GM19025 (cell line): Measurements from ENCODE around the gene ITIH5.

Experiments used
- ATAC-seq: cut with Tn5 transposase; IDR thresholded peaks from one replicate; pipeline ENCODE4 v1.9.1; 2021; ENCODE audit warnings: mild to moderate bottlenecking, low read depth, moderate library complexity; ENCODE audit not compliant: unreplicated experiment

The ITIH5 gene

DNA sequence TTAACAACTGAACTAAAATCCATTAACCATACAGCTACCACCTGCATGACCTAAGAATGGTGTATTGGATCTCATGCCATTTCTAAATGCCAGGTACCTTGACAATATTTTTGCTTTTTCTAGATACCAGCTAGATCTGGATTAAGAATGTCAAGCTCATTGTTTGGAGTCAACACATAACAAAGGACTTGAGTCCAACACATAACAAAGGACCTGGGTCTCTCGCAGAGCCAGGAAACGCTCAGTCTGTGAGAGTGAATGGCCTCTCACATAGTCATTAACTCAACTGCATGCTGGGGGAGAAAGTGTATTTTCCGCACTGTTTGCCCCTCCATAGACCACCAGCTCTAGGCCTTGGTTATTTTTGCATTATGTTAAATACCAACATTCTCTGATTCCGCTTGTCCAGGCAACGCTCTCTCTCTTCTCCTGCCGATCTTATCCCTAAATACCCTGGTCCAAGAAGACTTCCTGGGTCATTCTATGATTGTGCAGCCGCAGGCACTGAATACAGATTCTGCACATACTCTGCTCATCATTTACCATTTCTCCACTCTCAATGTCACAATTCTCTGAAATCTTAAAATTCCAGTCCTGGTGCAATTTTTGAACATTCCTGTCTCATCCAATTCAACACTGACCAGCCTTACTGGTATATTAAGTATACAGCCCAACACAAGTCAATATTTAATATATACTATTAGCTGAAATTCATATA, 31.2 kb downstream of the ITIH5 start:
- ATAC-seq, result no peak

DNA sequence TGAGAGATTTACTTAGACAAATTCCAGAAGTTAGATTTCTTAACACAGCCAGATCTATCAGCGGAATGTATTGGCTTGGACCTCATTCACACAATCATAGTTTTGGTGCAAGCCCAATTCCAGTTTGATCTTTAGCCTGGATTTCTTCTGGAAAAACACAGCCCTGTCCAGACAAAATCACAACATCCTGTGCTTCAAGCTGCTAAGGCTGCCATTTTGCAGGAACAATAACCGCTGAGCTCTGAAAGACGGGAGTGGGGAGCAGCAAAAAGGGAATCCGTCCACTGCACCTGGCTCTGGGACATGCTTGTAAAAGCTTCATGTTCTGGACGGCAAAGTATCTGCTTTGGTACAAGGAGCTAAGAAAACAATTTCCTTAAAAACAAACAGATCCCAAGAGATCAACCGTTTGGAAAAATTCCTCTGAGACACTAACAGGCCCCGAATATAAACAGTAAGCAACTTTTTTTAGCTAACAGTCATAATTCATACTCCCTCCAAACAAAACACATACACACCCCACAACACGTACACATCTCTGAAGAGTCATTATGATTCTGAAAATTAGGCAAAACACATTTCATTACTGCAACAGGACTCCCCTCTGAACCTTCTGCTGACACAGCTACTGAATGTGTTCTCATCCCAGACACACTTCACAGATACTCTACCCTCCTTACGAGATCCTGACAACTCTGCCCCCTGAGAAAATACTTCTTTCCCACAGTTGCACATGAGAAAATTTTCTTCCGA, 32.4 kb downstream of the ITIH5 start:
- ATAC-seq, result no peak

DNA sequence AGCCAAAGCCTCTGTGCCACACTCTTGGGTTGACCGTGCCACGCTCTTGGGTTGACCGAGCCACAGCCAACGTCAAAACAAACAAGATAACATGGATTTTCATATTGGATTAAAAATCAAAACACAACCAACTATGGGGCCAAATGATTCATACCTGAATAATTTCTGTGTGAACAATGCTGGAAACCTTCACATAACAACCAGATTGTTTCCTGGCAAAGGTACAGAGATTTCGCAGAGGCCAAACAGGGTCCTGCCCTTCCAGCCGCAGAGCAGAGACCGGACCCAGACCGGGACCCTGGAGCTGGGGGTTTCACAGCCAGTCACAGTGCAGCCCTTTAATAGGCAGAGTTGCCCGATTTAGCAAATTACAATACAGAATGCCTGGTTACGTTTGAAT, 40.5 kb downstream of the ITIH5 start:
- no peak for ATAC-seq

DNA sequence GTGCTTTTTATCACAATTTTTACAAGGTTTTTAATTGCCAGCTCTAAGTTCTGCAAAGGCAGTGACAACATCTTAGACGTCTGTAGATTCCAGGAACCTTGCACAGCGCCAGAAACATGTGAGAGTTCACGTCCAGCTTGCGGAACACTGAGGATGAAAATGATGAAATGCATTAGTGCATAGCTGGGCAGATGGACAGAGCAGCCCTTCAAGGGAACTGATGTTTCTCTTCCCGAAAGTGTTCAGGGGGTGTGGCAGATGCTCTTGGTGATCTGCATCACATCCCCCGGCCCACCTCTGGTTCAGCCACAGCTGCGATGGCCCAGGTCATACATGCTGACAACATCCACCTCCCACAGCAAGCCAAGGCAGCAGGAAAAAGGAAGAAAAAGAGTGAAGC, 40.9 kb downstream of the ITIH5 start:
- no peak for ATAC-seq

DNA sequence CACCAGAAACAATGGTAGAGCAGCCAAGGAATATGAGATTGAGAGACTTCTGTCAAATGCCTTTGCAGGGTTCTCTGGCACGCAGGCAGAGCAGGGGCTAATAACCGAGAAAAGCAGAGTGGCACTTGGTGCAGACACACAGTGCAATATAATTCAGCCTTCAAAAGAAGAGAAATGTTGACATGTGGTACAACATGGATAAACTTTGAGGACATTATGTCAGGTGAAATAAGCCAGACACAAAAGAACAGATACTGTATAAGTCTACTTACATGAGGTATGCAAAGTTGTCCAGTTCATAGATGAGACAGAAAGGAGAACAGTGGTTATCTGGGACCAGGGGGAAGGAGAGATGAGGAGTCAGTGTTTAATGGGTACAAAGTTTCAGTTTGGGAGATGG, 41.8 kb downstream of the ITIH5 start:
- ATAC-seq, result no peak

DNA sequence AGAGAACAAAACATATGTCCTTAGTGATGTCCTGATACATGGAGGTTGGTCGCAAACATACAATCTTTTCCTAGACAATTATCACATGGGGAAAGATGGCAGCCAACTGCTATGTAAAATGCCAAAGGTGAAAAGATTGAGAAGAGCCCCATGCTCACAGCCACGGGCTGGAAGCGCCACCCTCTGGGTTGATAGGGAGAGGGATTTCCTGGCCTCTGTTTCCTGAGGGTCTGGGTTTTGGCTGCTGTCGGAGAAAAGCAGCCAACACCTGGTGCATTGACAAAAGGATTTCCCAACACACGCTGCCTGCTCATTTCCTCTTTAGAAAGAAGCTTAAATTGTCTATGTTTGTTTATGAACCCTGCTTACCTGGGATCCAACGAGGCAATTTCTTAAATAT, 43.8 kb downstream of the ITIH5 start:
- no peak for ATAC-seq

DNA sequence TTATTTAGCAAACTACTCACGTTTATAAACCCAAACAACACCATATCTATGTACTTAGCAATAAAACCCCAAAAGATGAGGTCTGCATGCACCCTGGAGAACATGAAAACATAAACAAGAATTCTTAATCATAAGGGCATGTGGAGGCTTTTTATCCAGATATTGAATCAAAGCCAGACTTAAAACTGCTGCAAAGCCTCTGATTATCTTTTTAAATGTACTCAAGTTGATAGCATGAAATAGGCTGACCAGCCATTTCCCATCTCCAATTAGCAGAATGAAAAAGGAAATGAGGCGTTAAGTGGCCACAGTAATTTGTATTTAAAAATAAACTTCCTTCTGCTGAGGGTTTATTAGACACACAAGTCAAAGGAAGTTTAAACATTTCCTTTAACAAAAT, 48.3 kb downstream of the ITIH5 start:
- no peak for ATAC-seq

DNA sequence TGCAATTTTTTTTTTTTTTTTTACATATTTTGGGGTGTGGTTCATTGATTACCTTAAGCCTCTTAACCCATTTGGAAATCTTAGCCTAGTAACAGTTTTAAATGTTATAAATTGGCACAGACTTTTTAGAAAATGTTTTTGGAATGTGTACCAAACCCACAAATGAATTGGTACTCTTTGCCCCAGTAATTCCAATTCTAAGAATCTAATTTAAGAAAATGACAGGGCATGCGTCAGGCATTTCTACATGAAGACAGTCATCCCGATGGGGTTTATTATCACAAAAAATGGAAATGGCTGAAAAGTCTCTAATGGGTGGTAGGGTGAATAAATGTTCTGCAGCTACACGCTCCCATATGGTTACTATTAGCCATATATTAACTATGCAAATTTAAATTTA, 54.9 kb downstream of the ITIH5 start:
- ATAC-seq, result no peak

DNA sequence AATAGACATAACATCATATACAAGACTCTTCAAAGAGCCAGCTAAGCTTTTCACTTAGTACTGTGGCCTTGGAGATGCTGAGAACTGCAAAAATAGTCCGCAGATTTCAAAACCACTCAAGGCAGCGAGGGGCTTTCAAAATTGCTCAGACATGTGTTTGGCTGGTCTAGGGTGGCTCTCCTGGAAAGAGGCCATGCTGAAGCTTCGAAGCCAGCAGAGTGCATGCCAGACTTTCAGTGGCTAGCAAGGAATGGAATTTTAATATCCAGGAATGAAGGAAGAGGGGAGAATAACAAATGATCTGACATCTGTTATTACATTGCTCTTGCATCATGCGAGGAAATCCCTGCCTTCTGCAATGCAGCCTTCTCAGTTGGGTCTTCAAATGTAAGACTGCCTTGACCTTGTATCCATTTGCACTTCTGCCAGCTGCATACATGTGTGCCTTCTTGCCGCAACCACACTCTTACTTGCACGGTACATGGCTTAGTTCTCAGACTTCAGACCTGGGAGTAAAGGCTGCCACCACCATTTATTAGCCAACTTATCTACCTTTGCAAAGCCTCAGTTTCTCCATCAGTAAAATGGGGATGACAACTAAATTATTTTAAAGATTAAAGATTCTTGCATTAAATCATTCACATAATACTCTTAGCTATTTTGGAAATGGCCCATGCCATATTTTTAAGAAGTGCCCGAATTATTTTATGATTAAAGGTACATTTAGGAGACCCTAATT, 55.9 kb downstream of the ITIH5 start:
- ATAC-seq, result no peak

DNA sequence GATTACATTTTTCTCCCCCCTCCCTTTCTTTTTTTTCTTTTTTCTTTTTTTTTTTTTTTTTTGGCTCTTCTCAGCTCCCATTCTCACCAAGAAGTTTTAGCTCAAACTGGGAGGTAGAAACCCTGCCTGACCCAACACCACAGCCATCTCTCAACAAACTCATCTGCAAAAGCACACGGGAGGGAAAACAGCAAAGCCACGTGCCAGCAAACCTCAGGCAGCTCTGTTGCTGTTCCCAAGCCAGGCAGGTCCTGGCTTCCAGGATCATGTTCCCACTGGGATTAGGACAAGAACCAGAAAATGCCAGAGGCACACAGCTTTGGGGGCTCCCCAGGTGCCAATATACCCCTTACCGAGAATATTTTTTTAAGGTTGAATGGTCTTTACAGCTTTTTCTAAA, 56.7 kb downstream of the ITIH5 start:
- ATAC-seq, result no peak

DNA sequence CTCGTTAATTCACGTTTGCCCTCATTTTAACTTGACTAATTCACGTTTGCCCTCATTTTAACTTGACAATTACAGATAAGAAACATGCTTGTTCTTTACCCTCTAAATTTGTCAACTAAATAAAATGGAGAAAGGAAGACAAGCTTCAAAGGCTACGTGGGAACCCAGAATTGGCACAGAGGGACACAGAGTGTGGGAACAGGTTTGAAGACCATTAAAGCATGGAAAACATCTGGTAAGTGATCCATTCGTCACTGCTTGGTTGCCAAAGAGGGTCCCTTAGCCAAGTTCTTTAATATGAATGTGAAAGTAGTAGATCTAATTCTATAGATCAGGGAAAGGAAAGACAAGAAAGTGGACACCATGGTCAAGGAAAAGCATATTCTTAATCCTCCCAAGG, 57.2 kb downstream of the ITIH5 start:
- no peak for ATAC-seq

DNA sequence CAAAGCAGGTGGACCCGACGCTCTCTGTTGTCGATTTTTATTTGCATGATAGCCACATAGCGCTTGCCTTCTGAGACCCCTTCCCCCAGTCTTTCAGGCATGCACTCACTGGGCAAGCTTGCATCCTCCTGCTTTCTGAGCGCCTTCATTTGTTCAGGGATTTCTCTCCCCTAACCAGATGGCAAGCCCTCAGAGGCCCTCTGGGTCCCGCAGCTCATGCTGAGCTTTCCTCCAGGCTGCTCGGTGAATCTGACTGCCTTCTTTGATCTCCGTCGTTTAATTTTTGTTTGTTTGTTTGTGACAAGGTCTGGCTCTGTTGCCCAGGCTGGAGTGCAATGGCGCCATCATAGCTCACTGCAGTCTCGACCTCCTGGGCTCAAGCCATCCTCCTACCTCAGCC, 58.8 kb downstream of the ITIH5 start:
- no peak for ATAC-seq

DNA sequence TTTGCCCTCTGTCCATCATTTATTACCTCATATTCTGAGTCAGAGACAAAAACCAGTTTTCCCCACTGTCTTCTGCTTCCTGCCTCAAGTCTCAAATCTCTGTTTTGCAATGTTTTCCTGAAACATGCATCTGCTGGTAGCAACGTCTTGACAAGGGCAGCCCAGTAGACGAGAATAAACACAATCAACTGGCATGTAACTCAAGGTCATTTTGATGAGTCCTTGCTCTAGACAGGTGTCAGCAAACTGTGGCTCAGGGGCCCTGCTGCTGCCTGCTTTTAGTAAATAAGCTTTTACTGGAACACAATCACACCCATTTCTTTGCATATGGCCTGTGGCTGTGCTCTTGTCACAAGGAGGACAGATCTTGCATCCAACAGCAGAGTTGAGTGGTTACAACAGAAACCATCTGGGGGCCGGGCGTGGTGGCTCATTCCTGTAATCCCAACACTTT, 59.8 kb downstream of the ITIH5 start:
- no peak for ATAC-seq

DNA sequence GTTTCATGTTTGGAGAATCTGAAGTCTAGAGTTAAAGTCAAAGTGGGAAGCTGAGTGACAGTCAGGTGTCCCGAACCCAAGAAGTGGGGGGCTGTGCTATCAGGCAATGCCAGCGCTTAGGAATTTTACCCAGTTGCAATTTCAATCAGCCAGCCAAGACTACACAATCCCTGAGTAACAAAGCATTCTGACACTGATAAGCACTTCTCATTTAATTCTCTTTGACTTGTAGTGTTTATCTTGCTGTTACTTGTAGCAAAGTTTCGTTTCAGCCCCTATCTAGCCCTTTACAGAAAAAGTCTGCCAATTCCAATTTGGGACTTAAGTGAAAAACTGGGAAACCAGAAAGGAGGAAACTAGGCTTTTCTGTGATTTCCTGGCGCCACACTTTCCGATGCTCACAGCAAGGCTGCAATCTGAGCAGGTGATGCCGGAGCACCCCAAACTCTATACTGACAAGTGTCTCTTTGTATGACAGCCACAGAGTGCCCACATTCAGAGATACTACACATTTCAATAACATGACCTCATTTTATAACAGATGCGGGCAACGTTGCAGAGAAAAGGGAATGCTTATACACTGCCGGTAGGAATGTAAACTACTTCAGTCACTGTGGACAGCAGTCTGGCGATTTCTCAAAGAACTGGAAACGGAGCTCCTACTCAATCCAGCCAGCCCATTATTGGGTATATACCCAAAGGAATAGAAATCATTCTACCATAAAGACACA, 61.0 kb downstream of the ITIH5 start:
- ATAC-seq, result no peak

DNA sequence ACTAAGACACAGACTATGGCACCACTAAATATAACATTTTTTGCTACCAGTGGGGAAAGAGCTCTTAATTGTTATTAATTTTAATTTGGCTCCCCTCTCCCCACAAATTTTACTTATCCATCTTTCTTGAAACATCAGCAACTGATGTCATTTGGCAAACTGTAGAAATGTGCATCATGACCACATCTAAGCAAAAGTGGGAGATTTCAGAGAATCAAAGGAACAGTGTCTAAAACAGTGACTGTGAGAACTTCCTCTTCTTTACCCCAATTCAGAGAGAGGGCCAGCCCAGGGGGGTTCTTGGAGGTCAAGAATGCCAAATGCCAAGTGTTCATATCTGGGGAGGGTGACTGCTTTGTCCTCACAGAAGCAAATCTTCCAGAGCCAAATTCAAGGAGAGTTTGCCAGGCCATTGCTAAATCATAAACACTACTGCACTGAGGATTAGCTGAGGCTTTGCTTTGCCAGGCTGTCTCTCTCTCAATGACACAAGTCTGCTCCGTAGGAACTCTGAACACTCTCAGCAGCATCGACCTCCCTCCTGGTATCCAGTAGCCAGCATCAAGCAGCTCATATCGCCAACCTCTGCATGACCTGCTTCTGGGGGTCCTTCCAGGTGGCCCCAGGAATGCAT, 65.6 kb downstream of the ITIH5 start:
- ATAC-seq, result no peak

DNA sequence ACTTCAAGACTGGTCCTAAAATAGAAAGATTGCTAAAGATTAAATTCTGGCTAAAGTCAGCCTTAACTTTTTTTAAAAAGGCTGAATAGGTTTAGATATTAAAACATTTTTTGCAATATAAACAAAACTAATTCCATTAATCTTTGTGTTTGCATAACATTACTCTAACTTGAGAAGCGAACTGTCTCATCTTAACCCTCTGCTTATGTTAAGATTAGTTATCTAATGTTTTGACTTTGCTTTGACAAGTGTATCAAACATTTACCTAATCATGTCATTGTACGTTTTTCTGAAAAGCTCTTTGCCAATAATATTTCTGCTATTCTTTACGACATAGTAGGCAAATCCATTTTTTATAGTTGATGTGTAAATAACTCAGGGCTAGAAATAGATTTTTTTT, 68.0 kb downstream of the ITIH5 start:
- ATAC-seq, result no peak

DNA sequence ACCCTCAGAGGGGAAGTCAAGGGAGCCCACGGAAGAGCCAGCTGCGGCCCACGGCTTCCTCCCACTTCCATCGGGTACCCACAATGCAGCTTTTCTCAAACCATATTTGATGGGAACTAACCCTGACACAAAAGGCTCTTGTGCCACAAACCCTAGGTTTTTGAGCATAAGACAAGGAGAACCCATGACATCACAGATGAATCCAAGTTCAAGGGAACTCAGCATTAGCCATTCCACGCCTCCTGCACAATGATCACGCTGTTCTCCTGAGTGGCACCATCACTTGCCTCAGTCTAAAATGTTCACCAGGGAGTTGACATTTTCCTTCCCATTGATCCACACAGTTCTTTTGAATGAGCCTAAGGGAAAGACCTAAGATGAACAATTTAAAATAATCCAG, 70.4 kb downstream of the ITIH5 start:
- no peak for ATAC-seq

DNA sequence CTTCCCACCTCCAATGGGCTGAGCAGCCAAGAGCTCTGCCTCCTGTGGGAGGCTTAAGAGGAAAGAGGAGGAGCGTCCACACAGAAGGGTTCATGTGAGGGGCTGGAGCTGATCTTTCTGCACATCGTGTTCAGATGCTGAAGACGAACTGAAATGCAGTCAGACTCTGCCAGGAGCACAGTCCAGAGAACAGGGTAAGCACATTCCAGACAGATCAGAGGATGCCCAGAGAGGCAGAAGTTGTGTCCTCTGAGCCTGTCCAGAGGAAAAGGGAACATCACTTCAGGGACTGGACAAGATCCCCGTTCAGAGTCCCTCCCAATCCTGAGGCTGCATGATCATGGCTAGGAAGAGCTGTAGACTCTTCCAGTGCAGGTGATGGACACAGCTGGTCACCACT, 72.9 kb downstream of the ITIH5 start:
- ATAC-seq, result no peak

DNA sequence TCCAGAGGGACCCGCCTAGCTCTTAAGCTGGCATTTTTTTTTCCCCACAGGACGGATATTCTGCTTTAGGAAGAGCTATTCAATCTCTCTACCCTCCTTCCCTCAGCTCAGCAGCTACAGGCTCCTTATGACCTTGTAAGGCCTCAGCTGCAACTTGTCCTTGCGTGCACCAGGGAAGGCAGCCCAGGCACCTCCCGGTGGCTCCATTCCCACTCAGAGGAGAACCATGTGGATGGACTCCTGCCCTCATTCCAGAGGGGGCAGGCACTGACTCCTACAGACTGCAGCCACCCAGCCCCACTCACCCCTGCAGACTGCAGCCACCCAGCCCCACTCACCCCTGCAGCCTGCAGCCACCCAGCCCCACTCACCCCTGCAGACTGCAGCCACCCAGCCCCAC, 73.7 kb downstream of the ITIH5 start:
- no peak for ATAC-seq

DNA sequence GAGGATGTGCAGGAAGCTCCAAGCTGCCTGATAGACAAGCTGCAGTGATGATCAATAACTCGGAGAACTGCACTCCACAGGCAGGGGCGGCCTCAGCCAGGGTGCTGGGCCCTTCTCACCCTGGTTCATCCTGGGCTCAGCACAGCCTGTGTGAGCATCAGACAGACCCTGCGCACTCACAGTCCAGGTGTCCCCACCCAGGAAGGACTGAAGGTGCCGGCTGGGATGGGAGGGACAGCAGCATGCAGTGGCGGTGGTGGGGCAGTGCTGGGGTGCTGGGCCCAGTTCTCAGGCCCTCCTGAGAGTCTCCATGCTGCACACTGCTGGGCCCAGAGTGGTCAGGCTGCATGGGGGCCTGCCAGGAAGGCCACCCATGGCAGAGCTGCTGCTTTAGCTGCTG, 74.1 kb downstream of the ITIH5 start:
- ATAC-seq, result no peak
